GM10266 (cell line): Measurements from ENCODE around the gene AHSG.
A peak's percentile ranks its signal among the peaks of the same experiment; 100 is the strongest.
"Not testable (repeated sequence)": the region's sequence is repeated elsewhere in the genome, so short reads cannot be mapped to it uniquely, and the experiment has no call there.

Source experiments
- DNase-seq: peaks from one replicate; pipeline ENCODE4 v3.0.0; 2012; ENCODE audit errors: extremely low spot score
- CTCF ChIP-seq: IDR thresholded peaks from 2 replicates; pipeline ENCODE4 v1.5.1; 2012; ENCODE audit warnings: mild to moderate bottlenecking, low read depth; ENCODE audit not compliant: control insufficient read depth, insufficient read depth; ENCODE audit errors: missing control alignments

AHSG gene

GRCh38 chr3:186570096-186570940 lies 42.5 kb upstream of the AHSG start, which contains the start of gene DNAJB11:
DNAJB11 (plus strand) TSS chr3:186570720; CDS start chr3:186570898, 178 bp downstream.
- TF ChIP-seq CTCF = no peak
- DNase-seq = peak; percentile 100

- no peak for DNase-seq
Measured at GRCh38 chr3:186570941-186571643, 41.8 kb upstream of the AHSG start.

GRCh38 chr3:186571644-186572013 lies 41.2 kb upstream of the AHSG start:
- TF ChIP-seq CTCF = no peak
- DNase-seq = no peak

More at GRCh38 chr3:186570941-186571643, 41.8 kb upstream of the AHSG start:
- TF ChIP-seq CTCF = no peak

- TF ChIP-seq CTCF = no peak
- no peak for DNase-seq
Measured at GRCh38 chr3:186577521-186577920, 35.3 kb upstream of the AHSG start.

GRCh38 chr3:186580785-186581184 lies 32.1 kb upstream of the AHSG start:
- no peak for DNase-seq
- no peak for TF ChIP-seq CTCF

GRCh38 chr3:186582541-186582940 lies 30.3 kb upstream of the AHSG start:
- TF ChIP-seq CTCF = no peak
- no peak for DNase-seq

GRCh38 chr3:186583831-186584230 lies 29.0 kb upstream of the AHSG start:
- no peak for DNase-seq
- no peak for TF ChIP-seq CTCF

- DNase-seq = not testable (repeated sequence)
Measured at GRCh38 chr3:186586245-186586644, 26.6 kb upstream of the AHSG start.
